Activated CD4-positive, alpha-beta T cell treated with anti-CD3 and anti-CD28 coated beads for 48 hours (primary cell): ENCODE results near the gene CC2D2A.
A peak's percentile ranks its signal among the peaks of the same experiment; 100 is the strongest.

Source experiments
- DNase-seq: peaks from one replicate; pipeline ENCODE4 v3.0.0-alpha.2; 2020

CC2D2A gene

GRCh38 chr4:15469402-15470127 is at the start of gene CC2D2A:
TSS of gene CC2D2A (plus strand) at chr4:15469882. CDS start at chr4:15475933, 6,051 bp downstream.
- no peak for DNase-seq

- DNase-seq, result no peak
Measured at GRCh38 chr4:15420642-15421041, 49.0 kb upstream of the CC2D2A start.

GRCh38 chr4:15423285-15423711 is 46.4 kb upstream of the CC2D2A start:
- DNase-seq, result peak; percentile 38

GRCh38 chr4:15425520-15425919 is 44.2 kb upstream of the CC2D2A start:
- no peak for DNase-seq

GRCh38 chr4:15427161-15427560 is 42.5 kb upstream of the CC2D2A start:
- DNase-seq, result no peak

- DNase-seq, result no peak
Measured at GRCh38 chr4:15427701-15428100, 42.0 kb upstream of the CC2D2A start, which contains the start of gene C1QTNF7. TSS of gene C1QTNF7 (plus strand) at chr4:15428033. CDS start at chr4:15435744, 7,711 bp downstream.

GRCh38 chr4:15428611-15429010 is 41.1 kb upstream of the CC2D2A start:
- no peak for DNase-seq

GRCh38 chr4:15434091-15434490 is 35.6 kb upstream of the CC2D2A start:
- no peak for DNase-seq

GRCh38 chr4:15434676-15435075 is 35.0 kb upstream of the CC2D2A start:
- DNase-seq, result no peak

- no peak for DNase-seq
Measured at GRCh38 chr4:15436513-15436912, 33.2 kb upstream of the CC2D2A start.

- DNase-seq, result no peak
Measured at GRCh38 chr4:15438939-15439524, 30.6 kb upstream of the CC2D2A start.

- DNase-seq, result no peak
Measured at GRCh38 chr4:15443371-15444160, 26.1 kb upstream of the CC2D2A start.

- DNase-seq, result no peak
Measured at GRCh38 chr4:15444276-15444675, 25.4 kb upstream of the CC2D2A start.

- DNase-seq, result no peak
Measured at GRCh38 chr4:15444879-15445547, 24.7 kb upstream of the CC2D2A start.

GRCh38 chr4:15451181-15451865 is 18.4 kb upstream of the CC2D2A start:
- no peak for DNase-seq

- DNase-seq, result no peak
Measured at GRCh38 chr4:15451866-15452765, 17.6 kb upstream of the CC2D2A start.

- DNase-seq, result no peak
Measured at GRCh38 chr4:15455290-15455689, 14.4 kb upstream of the CC2D2A start.

GRCh38 chr4:15457406-15458201 is 12.1 kb upstream of the CC2D2A start:
- no peak for DNase-seq

GRCh38 chr4:15458616-15459015 is 11.1 kb upstream of the CC2D2A start:
- no peak for DNase-seq

- no peak for DNase-seq
Measured at GRCh38 chr4:15459706-15460105, 10.0 kb upstream of the CC2D2A start.

- no peak for DNase-seq
Measured at GRCh38 chr4:15466596-15466995, 3.1 kb upstream of the CC2D2A start.
